Measurements from ENCODE around the gene GJB1.

GRCh38 chrX:71214152-71214551 lies 8.9 kb upstream of the GJB1 start:
- TF ChIP-seq EZH2phosphoT487 (IDR thresholded peaks at IDR 0.05; ENCODE audit: low read depth, severe bottlenecking, unreplicated experiment) (no peak), EZH2 (IDR thresholded peaks at IDR 0.05; ENCODE audit: borderline replicate concordance) (no peak)

Measured in hepatocyte (in vitro differentiated cells).